Kidney (tissue), 14 donors: Measurements from ENCODE around the gene MTX1. TPM values are rescaled to one million over a fixed set of nuclear protein-coding genes. Genes with fewer than 3 reads are reported as not detected.

ENCODE experiments used
- DNase-seq, 5 donors: peaks; one replicate each; pipeline ENCODE4 v3.0.0-alpha.2; 2013 to 2020
- FAIRE-seq: peaks from 2 replicates; lab custom pipeline; 2012; peaks lifted over from hg19 to GRCh38; lab: Jason Lieb, UNC
- H3K27ac ChIP-seq, 2 donors: one replicate each; pipeline ENCODE4 v1.7.0; 2013; ENCODE audit warnings: low read depth in 2 of 2, low read length in 2 of 2, inconsistent platforms in 1 of 2
- H3K27me3 ChIP-seq: one replicate; pipeline ENCODE4 v1.7.1; 2013; ENCODE audit warnings: low read length, inconsistent platforms; ENCODE audit not compliant: control insufficient read depth, insufficient read depth
- H3K36me3 ChIP-seq, 3 donors: one replicate each; pipeline versions ENCODE4 v1.7.0 to v1.7.1; 2013; ENCODE audit warnings: low read length in 3 of 3, control low read depth in 1 of 3, inconsistent platforms in 1 of 3; ENCODE audit not compliant: insufficient read depth in 3 of 3, control insufficient read depth in 2 of 3
- H3K4me1 ChIP-seq, 3 donors: one replicate each; pipeline versions ENCODE4 v1.7.0 to v1.7.1; 2013; ENCODE audit warnings: low read length in 3 of 3, inconsistent platforms in 1 of 3, low read depth in 1 of 3; ENCODE audit not compliant: control insufficient read depth in 2 of 3, insufficient read depth in 2 of 3
- H3K4me3 ChIP-seq, 3 donors: one replicate each; pipeline versions ENCODE4 v1.7.0 to v1.8.1; 2013; ENCODE audit warnings: low read length in 3 of 3, control low read depth in 1 of 3, inconsistent platforms in 1 of 3
- H3K9ac ChIP-seq, 3 donors: one replicate each; pipeline versions ENCODE4 v1.7.0 to v1.7.1; 2013; ENCODE audit warnings: low read length in 3 of 3, control low read depth in 1 of 3, inconsistent platforms in 1 of 3
- H3K9me3 ChIP-seq, 3 donors: one replicate each; pipeline versions ENCODE4 v1.7.0 to v1.7.1; 2013; ENCODE audit warnings: low read length in 3 of 3, control low read depth in 1 of 3, inconsistent platforms in 1 of 3; ENCODE audit not compliant: control insufficient read depth in 2 of 3, insufficient read depth in 1 of 3
- intact Hi-C: fragments of 100-400 bp; cut with DNase I; formaldehyde crosslinking; loops from one replicate; pipeline ENCODE4 v1.11.1; 2022
- polyA plus RNA-seq: library from polyadenylated mRNA; stranded (reverse); fragments of 350-450 nt; fragmentation: Illumina TruSeq; extraction: RNeasy Lipid Tissue Mini Kit (QIAGEN cat#74804); gene quantifications from one replicate; pipeline ENCODE4 v1.2.3, GENCODE V29; 2014; ENCODE audit warnings: low read depth, low replicate concordance; ENCODE audit not compliant: insufficient read depth
- total RNA-seq: library from RNA; stranded (reverse); fragmentation: NEBNext Ultra II Directional; extraction: Animal tissue kit (Norgen Biotek cat#: 25700); gene quantifications from one replicate; pipeline ENCODE4 v1.2.1, GENCODE V29; 2021
- TF ChIP-seq, protein P1 (sequence below): IDR thresholded peaks from 3 replicates; pipeline ENCODE4 v1.5.1; 2012; ENCODE audit warnings: mild to moderate bottlenecking, moderate library complexity, borderline replicate concordance; ENCODE audit not compliant: insufficient read depth; ENCODE audit errors: extremely low read depth
- donor health status: control.
- donor health status: control.
- donor health status: control.
- donor health status: control.
- donor health status: control.
- donor health status: DM: yes; HTN: yes; CAD: no.
- donor health status: Normal renal cell carcinoma (clear cell type).

Gene MTX1
- total and polyA plus RNA-seq, 2 donors from 2014 or later, result 38.8 to 86.9 TPM

DNA sequence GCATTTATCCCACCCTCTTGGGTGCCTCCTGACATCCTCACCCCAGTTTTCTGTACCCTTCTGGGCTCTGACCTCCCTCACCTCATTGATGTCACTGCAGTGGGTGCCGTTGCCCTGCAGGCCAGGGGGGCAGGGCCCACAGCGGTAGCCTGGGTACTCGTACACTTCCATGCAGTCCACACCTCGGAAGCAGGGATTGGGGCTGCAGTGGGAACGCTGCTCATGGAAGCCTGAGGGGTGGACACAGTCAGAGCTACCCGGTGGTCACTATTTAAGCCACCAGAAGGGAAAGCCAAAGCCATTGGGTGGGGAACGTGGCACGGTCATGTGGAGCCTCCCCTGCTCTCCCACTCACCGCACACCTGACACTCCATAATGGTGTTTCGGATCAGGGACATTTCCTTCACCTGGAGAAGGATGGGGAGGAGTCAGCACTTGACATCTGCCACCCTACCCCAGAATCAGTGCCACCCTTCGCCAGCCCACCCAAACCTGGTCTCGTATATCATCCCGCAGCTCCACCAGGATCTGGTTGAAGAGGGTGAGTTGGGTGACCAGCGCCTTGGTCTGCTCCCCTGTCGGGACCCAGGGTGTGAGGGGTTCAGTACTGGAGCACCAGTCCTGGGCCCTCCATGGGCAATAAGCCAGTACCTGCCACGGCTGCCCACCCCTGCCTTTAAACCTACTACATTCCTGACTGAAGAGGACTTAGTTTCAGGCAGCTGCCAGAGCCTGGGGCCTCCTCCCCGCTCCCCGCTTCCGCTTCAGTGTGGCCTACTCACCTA lies 5.6 kb upstream of the MTX1 start:
- TF ChIP-seq, protein P1, sequence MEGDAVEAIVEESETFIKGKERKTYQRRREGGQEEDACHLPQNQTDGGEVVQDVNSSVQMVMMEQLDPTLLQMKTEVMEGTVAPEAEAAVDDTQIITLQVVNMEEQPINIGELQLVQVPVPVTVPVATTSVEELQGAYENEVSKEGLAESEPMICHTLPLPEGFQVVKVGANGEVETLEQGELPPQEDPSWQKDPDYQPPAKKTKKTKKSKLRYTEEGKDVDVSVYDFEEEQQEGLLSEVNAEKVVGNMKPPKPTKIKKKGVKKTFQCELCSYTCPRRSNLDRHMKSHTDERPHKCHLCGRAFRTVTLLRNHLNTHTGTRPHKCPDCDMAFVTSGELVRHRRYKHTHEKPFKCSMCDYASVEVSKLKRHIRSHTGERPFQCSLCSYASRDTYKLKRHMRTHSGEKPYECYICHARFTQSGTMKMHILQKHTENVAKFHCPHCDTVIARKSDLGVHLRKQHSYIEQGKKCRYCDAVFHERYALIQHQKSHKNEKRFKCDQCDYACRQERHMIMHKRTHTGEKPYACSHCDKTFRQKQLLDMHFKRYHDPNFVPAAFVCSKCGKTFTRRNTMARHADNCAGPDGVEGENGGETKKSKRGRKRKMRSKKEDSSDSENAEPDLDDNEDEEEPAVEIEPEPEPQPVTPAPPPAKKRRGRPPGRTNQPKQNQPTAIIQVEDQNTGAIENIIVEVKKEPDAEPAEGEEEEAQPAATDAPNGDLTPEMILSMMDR, result no peak
- FAIRE-seq, result no peak
- Histone ChIP-seq H3K4me1 (peaks cover 0 to 3% (median under 1%) of the 10 kb centered on the region in 3 donors), H3K9ac (no peak overlapping the region), H3K27ac (no peak overlapping the region), H3K27me3 (no peaks in the 10 kb centered on the region), H3K4me3 (no peak overlapping the region), H3K36me3 (no peaks in the 10 kb centered on the region), H3K9me3 (no peaks in the 10 kb centered on the region)
- intact Hi-C loops, result no loop called here
- DNase-seq, result peak in 1 of 5 donors; percentile 59

DNA sequence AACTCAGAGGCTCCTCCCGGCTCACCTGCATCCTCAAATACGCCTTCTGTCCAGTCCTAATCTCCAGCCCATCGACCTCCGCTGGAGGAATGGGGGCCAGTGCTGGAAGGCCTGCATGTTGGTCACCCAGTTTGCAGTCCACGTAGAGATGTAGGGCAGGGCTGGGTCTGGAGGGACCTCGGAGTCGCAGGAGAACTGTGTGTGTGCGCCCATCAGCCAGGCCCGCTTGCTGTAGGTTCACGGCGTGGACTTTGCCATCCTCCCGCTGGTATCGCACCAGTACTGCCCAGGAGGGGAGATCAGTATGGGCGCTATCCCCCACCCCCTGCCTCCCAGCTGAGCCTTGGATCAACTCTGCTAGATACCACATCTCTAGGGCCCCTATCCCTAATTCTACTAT lies 3.5 kb upstream of the MTX1 start:
- FAIRE-seq (no peak), DNase-seq (peak in 1 of 5 donors; percentile 67)
- TF ChIP-seq, protein P1, result no peak
- H3K27me3 ChIP-seq, result no peaks in the 10 kb centered on the region
- H3K27ac ChIP-seq, result no peak overlapping the region
- no peak overlapping the region for H3K4me3 ChIP-seq
- H3K9me3 ChIP-seq, result no peaks in the 10 kb centered on the region
- intact Hi-C loops, result no loop called here
- H3K9ac ChIP-seq, result no peak overlapping the region
- H3K36me3 ChIP-seq, result no peaks in the 10 kb centered on the region
- peaks cover 0 to 13% (median 9%) of the 10 kb centered on the region in 3 donors for H3K4me1 ChIP-seq

DNA sequence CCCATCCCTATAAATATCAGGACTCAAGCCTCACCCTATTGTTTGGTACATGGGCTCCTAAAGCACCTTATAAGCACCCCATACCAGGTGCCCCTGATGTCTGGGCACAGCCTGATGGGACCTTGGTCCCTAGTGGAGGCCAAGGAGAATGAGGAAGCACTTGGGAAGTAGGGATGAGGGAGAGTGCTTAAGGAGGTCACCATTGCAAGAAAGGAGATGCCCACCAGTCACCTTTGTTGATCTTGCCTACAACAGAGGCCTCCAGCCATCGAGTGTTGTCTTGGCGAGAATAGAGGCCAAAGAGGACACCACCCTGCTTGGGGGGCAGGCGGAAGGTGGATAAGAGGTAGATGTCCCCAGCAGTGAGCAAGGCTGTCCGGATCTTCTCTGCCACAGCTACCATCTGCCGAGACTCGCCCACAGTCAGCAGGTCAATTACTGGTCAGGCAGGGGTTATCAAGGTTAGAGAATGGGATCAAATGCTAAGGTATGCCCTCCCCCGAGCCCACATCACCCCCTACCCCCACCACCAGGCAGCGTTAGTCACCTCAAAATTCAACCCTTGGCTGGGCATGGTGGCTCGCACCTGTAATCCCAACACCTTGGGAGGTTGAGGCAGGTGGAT lies 2.4 kb upstream of the MTX1 start:
- Histone ChIP-seq H3K4me1 (peaks cover 0 to 13% (median 9%) of the 10 kb centered on the region in 3 donors), H3K9ac (no peak overlapping the region), H3K27ac (no peak overlapping the region), H3K4me3 (no peak overlapping the region), H3K27me3 (no peaks in the 10 kb centered on the region), H3K9me3 (no peaks in the 10 kb centered on the region), H3K36me3 (peaks cover 0 to 5% (median 2%) of the 10 kb centered on the region in 3 donors)
- intact Hi-C loops, result no loop called here
- DNase-seq (peak in 1 of 5 donors; percentile 32), FAIRE-seq (no peak)
- TF ChIP-seq, protein P1, result no peak
